DND-41 (cell line): ENCODE measurements around the gene CDK19.

Experiments used
- ATAC-seq: fragments of 200-7000 bp; cut with Tn5 transposase; 3 replicates; pipeline ENCODE4 v1.9.1; 2021; ENCODE audit warnings: low read depth; ENCODE audit not compliant: insufficient read depth
- DNase-seq: peaks from one replicate; pipeline ENCODE4 v3.0.0-alpha.2; 2020
- H2AFZ ChIP-seq: 2 replicates; pipeline ENCODE4 v1.6.0; 2012; ENCODE audit warnings: low read depth, low read length
- H3K27ac ChIP-seq: 2 replicates; pipeline ENCODE4 v1.5.1; 2012; ENCODE audit warnings: low read length, inconsistent platforms
- H3K27me3 ChIP-seq: fragments of 200-600 bp; sonication (generic); 2 replicates; pipeline ENCODE4 v1.6.0; 2012; ENCODE audit warnings: low read length, mild to moderate bottlenecking, inconsistent platforms; ENCODE audit not compliant: insufficient read depth, poor library complexity
- H3K36me3 ChIP-seq: 2 replicates; pipeline ENCODE4 v1.5.1; 2012; ENCODE audit warnings: low read length, inconsistent platforms; ENCODE audit not compliant: insufficient read depth
- H3K4me1 ChIP-seq: 2 replicates; pipeline ENCODE4 v1.5.1; 2012; ENCODE audit warnings: mild to moderate bottlenecking, low read length; ENCODE audit not compliant: insufficient read depth
- H3K4me2 ChIP-seq: 2 replicates; pipeline ENCODE4 v1.6.0; 2012; ENCODE audit warnings: mild to moderate bottlenecking, moderate library complexity, low read length, inconsistent platforms; ENCODE audit not compliant: insufficient read depth
- H3K4me3 ChIP-seq, 2 experiments: fragments of 200-600 bp in 1 of 2; shearing (Covaris generic) in 1 of 2; 2 replicates each; pipeline ENCODE4 v1.5.1; 2012 to 2016; ENCODE audit warnings: inconsistent platforms in 2 of 2, low read length in 2 of 2, mild to moderate bottlenecking in 2 of 2, low read depth in 1 of 2, moderate library complexity in 1 of 2
- H3K79me2 ChIP-seq: 2 replicates; pipeline ENCODE4 v1.6.0; 2012; ENCODE audit warnings: low read length, inconsistent platforms; ENCODE audit not compliant: insufficient read depth
- H3K9ac ChIP-seq: 2 replicates; pipeline ENCODE4 v1.6.0; 2012; ENCODE audit warnings: low read depth, mild to moderate bottlenecking, inconsistent platforms, low read length, moderate library complexity
- H3K9me3 ChIP-seq: 2 replicates; pipeline ENCODE4 v1.5.1; 2012; ENCODE audit warnings: low read length, moderate library complexity, mild to moderate bottlenecking, inconsistent platforms; ENCODE audit not compliant: insufficient read depth, severe bottlenecking
- H4K20me1 ChIP-seq: 2 replicates; pipeline ENCODE4 v1.6.0; 2012; ENCODE audit warnings: low read length; ENCODE audit not compliant: insufficient read depth
- EZH2 ChIP-seq: IDR thresholded peaks from 3 replicates; pipeline ENCODE4 v1.6.1; 2012; ENCODE audit warnings: borderline replicate concordance, low read depth, mild to moderate bottlenecking, moderate library complexity, low read length, inconsistent platforms; ENCODE audit not compliant: severe bottlenecking
- TF ChIP-seq, protein P1 (sequence below): IDR thresholded peaks from 2 replicates; pipeline ENCODE4 v1.5.1; 2012; ENCODE audit warnings: borderline replicate concordance, low read length, moderate library complexity, mild to moderate bottlenecking; ENCODE audit not compliant: poor library complexity, severe bottlenecking; ENCODE audit errors: extremely low read depth

CDK19 gene

DNA sequence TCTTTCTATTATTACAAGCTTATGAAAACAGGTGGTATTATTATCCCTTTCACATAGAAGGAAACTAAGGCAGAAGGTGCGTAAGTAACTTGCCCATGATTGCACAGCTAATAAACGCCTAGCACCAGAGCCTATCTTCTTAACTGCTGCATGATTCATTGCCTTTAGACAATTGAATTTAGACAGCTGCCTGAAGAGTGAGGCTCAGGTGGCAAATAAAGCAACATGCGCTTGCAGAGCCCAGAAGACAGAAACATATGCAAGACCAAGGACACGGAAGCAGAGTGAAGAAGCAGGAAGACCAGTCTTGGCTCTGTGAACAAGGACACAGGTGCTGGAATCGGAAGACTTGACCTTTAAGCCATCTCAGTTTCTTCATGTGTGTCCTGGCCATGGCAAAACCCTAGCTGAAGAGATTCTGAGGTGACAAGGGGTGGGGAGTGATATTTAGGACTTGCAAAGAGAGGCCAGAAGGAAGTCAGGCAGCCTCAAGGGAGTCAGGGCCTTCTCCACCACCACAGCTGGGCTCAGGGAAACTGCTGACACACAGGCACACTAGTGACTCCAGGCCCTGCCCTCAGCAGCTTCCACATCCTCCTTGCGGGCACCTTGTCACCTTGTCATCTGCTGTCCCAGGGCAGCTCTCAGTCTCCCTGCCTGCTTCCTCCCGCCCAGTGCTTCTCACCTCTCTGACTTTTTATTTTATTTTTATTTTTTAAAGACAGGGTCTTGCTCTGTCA is 247.1 kb downstream of the CDK19 start:
- Histone ChIP-seq H3K79me2 (no peaks in the 10 kb centered on the region), H3K27me3 (no peaks in the 10 kb centered on the region), H3K36me3 (no peaks in the 10 kb centered on the region), H3K4me1 (peaks cover 5% of the 10 kb centered on the region; the same call in 1 of the 2 replicates), H3K4me3 (no peak overlapping the region), H3K4me2 (no peak overlapping the region), H3K9ac (no peak overlapping the region), H4K20me1 (no peaks in the 10 kb centered on the region), H2AFZ (no peak overlapping the region; the same call in 1 of the 2 replicates), H3K27ac (peak overlapping the region; percentile 23; the same call in 1 of the 2 replicates), H3K9me3 (no peaks in the 10 kb centered on the region)
- no peak for TF ChIP-seq EZH2
- DNase-seq (peak; percentile 68), ATAC-seq (peak; percentile 95)

DNA sequence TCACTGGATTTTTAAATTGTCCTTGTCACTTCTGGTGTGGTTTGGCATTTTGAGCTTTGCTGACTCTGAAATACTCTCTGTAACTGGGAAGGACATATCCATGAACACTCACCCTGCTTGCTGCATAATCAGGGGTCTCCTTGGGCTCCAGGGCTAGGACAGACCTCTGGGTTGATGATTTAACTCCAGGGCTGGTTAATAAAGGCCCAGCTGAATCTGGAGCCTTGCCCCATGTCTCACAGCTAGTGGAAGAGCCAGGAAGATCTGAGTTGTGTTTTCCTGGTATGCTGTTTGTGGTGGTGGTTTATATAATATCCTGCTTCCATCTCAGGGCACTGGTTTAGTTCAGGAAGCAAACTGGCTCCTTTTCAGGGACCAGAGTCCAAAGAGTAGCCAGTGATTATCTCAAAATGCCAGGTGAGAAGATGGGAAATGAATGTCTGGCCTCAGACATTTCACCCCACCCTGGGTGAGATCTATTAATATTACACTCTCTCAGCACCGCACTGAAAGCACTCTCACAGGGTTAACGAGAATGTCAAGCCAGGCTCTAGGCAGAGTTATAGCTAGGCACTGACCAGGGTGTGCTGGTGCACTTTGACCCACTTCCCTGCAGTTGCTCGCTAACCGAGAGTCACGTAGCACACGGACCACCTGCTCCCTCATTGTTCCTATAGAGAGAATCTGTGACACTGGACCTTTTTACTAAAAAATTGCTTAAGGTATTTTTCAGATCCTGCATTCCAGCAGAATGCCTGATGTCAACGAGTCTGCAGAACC is 248.7 kb downstream of the CDK19 start:
- H4K20me1 ChIP-seq: no peaks in the 10 kb centered on the region
- H3K9ac ChIP-seq: no peak overlapping the region
- no peak for TF ChIP-seq EZH2
- TF ChIP-seq, protein P1, sequence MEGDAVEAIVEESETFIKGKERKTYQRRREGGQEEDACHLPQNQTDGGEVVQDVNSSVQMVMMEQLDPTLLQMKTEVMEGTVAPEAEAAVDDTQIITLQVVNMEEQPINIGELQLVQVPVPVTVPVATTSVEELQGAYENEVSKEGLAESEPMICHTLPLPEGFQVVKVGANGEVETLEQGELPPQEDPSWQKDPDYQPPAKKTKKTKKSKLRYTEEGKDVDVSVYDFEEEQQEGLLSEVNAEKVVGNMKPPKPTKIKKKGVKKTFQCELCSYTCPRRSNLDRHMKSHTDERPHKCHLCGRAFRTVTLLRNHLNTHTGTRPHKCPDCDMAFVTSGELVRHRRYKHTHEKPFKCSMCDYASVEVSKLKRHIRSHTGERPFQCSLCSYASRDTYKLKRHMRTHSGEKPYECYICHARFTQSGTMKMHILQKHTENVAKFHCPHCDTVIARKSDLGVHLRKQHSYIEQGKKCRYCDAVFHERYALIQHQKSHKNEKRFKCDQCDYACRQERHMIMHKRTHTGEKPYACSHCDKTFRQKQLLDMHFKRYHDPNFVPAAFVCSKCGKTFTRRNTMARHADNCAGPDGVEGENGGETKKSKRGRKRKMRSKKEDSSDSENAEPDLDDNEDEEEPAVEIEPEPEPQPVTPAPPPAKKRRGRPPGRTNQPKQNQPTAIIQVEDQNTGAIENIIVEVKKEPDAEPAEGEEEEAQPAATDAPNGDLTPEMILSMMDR: no peak
- H3K27me3 ChIP-seq: no peaks in the 10 kb centered on the region
- no peak overlapping the region for H3K27ac ChIP-seq
- no peaks in the 10 kb centered on the region for H3K9me3 ChIP-seq
- ATAC-seq (no peak), DNase-seq (no peak)
- no peak overlapping the region for H3K4me2 ChIP-seq
- H3K79me2 ChIP-seq: no peaks in the 10 kb centered on the region
- H2AFZ ChIP-seq: no peak overlapping the region
- no peaks in the 10 kb centered on the region for H3K36me3 ChIP-seq
- H3K4me1 ChIP-seq: peaks cover 10% of the 10 kb centered on the region; the same call in 1 of the 2 replicates
- H3K4me3 ChIP-seq: no peak overlapping the region

DNA sequence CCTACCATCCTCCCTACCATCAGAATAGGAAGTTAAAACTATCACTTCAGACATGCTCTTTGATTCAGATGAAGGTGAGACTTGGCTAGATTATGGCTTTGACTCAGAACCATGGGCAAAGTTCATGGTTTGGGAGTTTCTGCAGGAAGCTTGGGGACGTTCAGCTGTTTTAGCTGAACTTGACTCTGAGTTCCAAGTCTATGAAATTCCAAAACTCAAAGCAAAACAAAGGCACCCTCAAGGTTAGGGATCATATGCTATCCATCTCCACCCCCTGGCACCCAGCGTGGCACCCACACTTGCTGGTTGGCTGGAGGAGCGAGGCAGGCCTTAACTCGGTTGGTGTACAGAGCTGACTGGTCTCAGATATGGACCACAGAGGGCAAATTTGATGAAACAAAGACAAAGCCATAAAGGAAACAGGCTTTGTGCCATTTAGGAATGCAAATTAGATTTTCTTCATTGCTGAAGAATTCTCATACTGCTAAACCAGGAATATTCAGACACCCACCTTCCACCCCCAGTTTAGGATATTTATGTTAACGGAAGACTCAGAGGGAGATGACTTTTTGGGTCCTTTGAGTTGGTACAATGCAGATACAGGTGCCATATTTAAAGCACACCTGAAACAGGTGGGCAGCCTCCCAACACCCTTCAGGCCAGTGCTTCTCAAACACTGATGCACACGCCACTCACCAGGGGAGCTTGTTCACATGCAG is 250.4 kb downstream of the CDK19 start:
- H3K36me3 ChIP-seq: no peaks in the 10 kb centered on the region
- no peak for DNase-seq
- H4K20me1 ChIP-seq: no peaks in the 10 kb centered on the region
- H3K9me3 ChIP-seq: no peaks in the 10 kb centered on the region
- no peak overlapping the region for H3K4me2 ChIP-seq
- H3K27me3 ChIP-seq: no peaks in the 10 kb centered on the region
- no peak for ATAC-seq
- no peak overlapping the region for H3K4me3 ChIP-seq
- no peak overlapping the region for H2AFZ ChIP-seq
- no peaks in the 10 kb centered on the region for H3K79me2 ChIP-seq
- no peak overlapping the region for H3K27ac ChIP-seq
- H3K4me1 ChIP-seq: peaks cover 27% of the 10 kb centered on the region
- H3K9ac ChIP-seq: no peak overlapping the region
- TF ChIP-seq, protein P1: no peak
- no peak for TF ChIP-seq EZH2

DNA sequence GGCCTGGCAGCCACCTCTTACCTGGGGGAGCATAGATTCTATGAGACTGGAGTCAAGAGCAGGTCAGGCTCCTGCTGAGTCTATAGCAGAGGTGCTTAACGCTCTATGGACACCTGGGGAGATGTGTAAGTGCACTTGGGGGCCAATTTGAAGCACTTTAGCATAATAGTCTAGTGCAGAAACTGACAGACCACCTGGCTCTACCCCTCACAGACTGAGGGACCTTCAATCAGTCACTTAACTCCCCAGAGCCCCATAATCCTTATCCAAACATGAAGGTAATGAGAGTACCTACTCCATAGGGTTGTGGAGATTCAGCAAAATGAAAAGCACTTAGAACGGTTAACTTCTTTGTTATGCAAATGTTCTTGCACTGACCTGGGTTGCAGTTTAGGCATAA is 251.6 kb downstream of the CDK19 start:
- Histone ChIP-seq H3K27me3 (no peaks in the 10 kb centered on the region), H3K79me2 (no peaks in the 10 kb centered on the region), H2AFZ (no peak overlapping the region), H3K4me3 (no peak overlapping the region), H4K20me1 (no peaks in the 10 kb centered on the region), H3K9ac (no peak overlapping the region), H3K36me3 (no peaks in the 10 kb centered on the region), H3K4me1 (peaks cover 35% of the 10 kb centered on the region), H3K4me2 (no peak overlapping the region), H3K9me3 (no peaks in the 10 kb centered on the region), H3K27ac (no peak overlapping the region)
- DNase-seq (no peak), ATAC-seq (no peak)
- no peak for TF ChIP-seq EZH2
- TF ChIP-seq, protein P1: no peak
